Uterus (tissue), 2 donors: ENCODE results near the gene ABL1.

Source experiments
- POLR2A ChIP-seq, 2 donors: fragments of 450-650 bp; IDR thresholded peaks; one replicate each; pipeline ENCODE4 v1.6.1; 2016; ENCODE audit warnings: antibody characterized with exemption in 2 of 2, mild to moderate bottlenecking in 1 of 2, moderate library complexity in 1 of 2
- TF ChIP-seq, protein P1 (sequence below), 4 experiments: fragments of 200-600 bp in 2 of 4; fragments of 450-650 bp in 2 of 4; sonication (generic) in 2 of 4; IDR thresholded peaks; one replicate each; pipeline ENCODE4 v1.5.1; 2016 to 2019; ENCODE audit warnings: antibody characterized with exemption in 4 of 4, mild to moderate bottlenecking in 2 of 4, moderate library complexity in 1 of 4

DNA sequence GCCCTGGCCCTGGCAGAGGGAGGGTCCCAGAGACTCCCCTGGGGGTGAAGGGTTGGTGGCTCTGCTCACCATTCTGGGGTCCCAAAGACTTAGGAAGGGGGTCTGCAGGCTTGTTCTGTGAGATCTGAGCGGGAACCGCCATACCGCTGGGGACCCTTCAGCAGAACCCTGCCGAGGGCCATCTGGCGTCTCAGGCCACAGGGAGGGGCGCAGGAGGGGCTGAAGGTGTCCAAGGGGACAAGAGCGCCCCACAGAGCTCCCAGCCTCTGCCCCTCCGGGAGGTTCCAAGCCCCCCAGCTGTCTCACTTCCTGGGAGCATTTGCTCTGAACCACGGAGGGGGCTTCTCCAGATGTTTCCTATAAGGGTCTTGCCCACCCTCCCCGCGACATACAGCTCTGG lies 99.2 kb downstream of the ABL1 start:
- no peak for TF ChIP-seq POLR2A (IDR thresholded peaks at IDR 0.05)
- TF ChIP-seq, protein P1, sequence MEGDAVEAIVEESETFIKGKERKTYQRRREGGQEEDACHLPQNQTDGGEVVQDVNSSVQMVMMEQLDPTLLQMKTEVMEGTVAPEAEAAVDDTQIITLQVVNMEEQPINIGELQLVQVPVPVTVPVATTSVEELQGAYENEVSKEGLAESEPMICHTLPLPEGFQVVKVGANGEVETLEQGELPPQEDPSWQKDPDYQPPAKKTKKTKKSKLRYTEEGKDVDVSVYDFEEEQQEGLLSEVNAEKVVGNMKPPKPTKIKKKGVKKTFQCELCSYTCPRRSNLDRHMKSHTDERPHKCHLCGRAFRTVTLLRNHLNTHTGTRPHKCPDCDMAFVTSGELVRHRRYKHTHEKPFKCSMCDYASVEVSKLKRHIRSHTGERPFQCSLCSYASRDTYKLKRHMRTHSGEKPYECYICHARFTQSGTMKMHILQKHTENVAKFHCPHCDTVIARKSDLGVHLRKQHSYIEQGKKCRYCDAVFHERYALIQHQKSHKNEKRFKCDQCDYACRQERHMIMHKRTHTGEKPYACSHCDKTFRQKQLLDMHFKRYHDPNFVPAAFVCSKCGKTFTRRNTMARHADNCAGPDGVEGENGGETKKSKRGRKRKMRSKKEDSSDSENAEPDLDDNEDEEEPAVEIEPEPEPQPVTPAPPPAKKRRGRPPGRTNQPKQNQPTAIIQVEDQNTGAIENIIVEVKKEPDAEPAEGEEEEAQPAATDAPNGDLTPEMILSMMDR (IDR thresholded peaks at IDR 0.05), result no peak
